ENCODE measurements around the gene PLD4.
"Not testable (repeated sequence)": the region's sequence is repeated elsewhere in the genome, so short reads cannot be mapped to it uniquely, and the experiment has no call there.

Gene PLD4

DNA sequence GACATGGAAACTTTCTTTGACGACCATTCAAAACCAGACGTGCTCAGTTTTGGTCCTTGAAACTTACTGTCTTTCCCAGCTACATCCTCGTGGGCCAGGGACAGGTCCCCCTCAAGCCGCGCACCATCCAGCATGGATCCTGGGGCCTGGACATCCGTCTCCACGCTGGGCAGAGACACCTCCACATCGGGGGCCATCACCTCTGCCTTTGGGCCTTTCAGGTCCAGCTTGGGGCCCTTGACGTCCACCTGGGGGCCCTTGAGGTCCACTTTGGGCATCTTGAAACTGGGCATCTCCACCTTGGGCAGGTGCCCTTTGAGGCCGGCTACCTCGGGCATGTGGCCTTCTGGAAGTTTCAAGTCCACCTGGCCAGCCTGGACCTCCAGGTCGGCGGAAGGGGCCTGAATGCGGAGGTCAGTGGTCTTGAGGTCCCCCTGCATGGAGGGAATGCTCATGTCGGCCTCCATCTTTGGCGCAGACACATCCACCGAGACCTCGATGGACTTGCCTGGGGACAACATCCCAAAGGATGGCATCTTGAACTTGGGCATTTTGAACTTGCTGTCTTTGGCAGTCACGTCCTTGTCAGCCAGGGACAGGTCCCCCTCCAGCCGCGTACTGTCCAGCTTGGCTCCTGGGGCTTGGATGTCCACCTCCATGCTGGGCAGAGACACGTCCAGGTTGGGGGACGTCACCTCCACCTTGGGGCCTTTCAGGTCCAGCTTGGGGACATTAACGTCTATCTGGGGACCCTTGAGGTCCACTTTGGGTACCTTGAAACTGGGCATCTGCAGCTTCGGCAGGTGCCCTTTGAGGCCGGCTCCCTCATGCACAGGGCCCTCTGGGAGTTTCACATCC, 17.1 kb downstream of the PLD4 start:
- H3K36me3 Mint-ChIP-seq (ENCODE audit: low read depth), result no peaks in the 10 kb centered on the region
- H3K4me3 Mint-ChIP-seq, result no peak overlapping the region
- TF ChIP-seq, protein P1, sequence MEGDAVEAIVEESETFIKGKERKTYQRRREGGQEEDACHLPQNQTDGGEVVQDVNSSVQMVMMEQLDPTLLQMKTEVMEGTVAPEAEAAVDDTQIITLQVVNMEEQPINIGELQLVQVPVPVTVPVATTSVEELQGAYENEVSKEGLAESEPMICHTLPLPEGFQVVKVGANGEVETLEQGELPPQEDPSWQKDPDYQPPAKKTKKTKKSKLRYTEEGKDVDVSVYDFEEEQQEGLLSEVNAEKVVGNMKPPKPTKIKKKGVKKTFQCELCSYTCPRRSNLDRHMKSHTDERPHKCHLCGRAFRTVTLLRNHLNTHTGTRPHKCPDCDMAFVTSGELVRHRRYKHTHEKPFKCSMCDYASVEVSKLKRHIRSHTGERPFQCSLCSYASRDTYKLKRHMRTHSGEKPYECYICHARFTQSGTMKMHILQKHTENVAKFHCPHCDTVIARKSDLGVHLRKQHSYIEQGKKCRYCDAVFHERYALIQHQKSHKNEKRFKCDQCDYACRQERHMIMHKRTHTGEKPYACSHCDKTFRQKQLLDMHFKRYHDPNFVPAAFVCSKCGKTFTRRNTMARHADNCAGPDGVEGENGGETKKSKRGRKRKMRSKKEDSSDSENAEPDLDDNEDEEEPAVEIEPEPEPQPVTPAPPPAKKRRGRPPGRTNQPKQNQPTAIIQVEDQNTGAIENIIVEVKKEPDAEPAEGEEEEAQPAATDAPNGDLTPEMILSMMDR (IDR thresholded peaks at IDR 0.05; ENCODE audit: unreplicated experiment in 3 of 3), result no peak
- H3K27ac Mint-ChIP-seq, result no peak overlapping the region
- no peaks in the 10 kb centered on the region for H3K9me3 Mint-ChIP-seq
- peaks cover 30% of the 10 kb centered on the region for H3K27me3 Mint-ChIP-seq (ENCODE audit: low read depth)
- H3K4me1 Mint-ChIP-seq, result no peaks in the 10 kb centered on the region

DNA sequence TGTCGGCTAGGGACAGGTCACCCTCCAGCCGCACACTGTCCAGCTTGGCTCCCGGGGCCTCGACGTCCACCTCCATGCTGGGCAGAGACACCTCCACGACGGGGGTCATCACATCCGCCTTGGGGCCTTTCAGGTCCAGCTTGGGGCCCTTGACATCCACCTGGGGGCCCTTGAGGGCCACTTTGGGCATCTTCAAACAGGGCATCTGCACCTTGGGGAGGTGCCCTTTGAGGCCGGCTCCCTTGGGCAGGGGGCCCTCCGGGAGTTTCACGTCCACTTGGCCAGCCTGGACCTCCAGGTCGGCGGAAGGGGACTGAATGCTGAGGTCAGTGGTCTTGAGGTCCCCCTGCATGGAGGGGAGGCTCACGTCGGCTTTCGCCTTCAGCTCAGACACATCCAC, 17.9 kb downstream of the PLD4 start:
- Mint-ChIP-seq H3K27me3 (ENCODE audit: low read depth) (peaks cover 23% of the 10 kb centered on the region), H3K4me1 (no peaks in the 10 kb centered on the region), H3K36me3 (ENCODE audit: low read depth) (no peaks in the 10 kb centered on the region)

DNA sequence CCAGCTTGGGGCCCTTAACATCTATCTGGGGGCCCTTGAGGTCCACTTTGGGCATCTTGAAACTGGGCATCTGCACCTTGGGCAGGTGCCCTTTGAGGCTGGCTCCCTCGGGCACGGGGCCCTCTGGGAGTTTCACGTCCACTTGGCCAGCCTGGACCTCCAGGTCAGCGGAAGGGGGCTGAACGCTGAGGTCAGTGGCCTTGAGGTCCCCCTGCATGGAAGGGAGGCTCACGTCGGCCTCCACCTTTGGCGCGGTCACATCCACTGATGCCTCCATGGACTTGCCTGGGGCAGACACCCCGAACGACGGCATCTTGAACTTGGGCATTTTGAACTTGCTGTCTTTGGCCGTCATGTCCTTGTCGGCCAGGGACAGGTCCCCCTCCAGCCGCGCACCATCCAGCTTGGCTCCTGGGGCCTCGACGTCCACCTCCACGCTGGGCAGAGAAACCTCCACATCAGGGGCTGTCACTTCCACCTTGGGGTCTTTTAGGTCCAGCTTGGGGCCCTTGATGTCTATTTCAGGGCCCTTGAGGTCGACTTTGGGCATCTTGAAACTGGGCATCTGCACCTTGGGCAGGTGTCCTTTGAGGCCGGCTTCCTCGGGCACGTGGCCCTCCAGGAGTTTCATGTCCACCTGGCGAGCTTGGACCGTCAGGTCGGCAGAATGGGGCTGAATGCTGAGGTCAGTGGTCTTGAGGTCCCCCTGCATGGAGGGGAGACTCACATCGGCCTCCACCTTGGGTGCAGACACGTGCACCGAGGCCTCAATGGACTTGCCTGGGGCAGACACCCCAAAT, 18.7 kb downstream of the PLD4 start:
- not testable (repeated sequence) for H3K9me3 Mint-ChIP-seq; H3K4me3 Mint-ChIP-seq; H3K4me1 Mint-ChIP-seq; H3K36me3 Mint-ChIP-seq (ENCODE audit: low read depth); H3K27ac Mint-ChIP-seq
- H3K27me3 Mint-ChIP-seq (ENCODE audit: low read depth), result peaks cover 15% of the 10 kb centered on the region

More for the DNA sequence above, 17.9 kb downstream of the PLD4 start:
- TF ChIP-seq, protein P1 (IDR thresholded peaks at IDR 0.05; ENCODE audit: unreplicated experiment in 3 of 3), result no peak
- no peaks in the 10 kb centered on the region for H3K9me3 Mint-ChIP-seq
- no peak overlapping the region for H3K4me3 Mint-ChIP-seq
- H3K27ac Mint-ChIP-seq, result no peak overlapping the region

DNA sequence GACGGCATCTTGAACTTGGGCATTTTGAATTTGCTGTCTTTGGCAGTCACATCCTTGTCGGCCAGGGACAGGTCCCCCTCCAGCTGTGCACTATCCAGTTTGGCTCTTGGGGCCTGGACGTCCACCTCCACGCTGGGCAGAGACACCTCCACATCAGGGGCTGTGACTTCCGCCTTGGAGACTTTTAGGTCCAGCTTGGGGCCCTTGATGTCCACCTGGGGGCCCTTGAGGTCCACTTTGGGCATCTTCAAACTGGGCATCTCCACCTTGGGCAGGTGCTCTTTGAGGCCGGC, 19.3 kb downstream of the PLD4 start:
- not testable (repeated sequence) for H3K4me3 Mint-ChIP-seq; H3K36me3 Mint-ChIP-seq (ENCODE audit: low read depth)

DNA sequence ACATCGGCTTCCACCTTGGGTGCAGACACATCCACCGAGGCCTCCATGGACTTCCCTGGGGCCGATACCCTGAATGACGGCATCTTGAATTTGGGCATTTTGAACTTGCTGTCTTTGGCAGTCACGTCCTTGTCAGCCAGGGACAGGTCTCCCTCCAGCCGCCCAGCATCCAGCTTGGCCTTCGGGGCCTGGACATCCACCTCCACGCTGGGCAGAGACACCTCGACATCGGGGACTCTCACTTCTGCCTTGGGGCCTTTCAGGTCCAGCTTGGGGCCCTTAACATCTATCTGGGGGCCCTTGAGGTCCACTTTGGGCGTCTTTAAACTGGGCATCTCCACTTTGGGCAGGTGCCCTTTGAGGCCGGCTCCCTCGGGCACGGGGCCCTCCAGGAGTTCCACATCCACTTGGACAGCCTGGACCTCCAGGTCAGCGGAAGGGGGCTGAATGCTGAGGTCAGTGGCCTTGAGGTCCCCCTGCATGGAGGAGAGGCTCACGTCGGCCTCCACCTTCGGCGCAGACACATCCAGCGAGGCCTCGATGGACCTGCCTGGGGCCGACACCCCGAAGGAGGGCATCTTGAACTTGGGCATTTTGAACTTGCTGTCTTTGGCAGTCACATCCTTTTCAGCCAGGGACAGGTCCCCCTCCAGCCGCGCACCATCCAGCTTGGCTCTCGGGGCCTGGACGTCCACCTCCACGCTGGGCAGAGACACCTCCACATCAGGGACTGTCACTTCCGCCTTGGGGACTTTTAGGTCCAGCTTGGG, 19.9 kb downstream of the PLD4 start:
- not testable (repeated sequence) for H3K27me3 Mint-ChIP-seq (ENCODE audit: low read depth); H3K27ac Mint-ChIP-seq; H3K4me3 Mint-ChIP-seq; H3K36me3 Mint-ChIP-seq (ENCODE audit: low read depth); H3K4me1 Mint-ChIP-seq; H3K9me3 Mint-ChIP-seq

More for the DNA sequence above, 19.3 kb downstream of the PLD4 start:
- H3K4me1 Mint-ChIP-seq, H3K9me3 Mint-ChIP-seq, H3K27ac Mint-ChIP-seq: not testable (repeated sequence)
- H3K27me3 Mint-ChIP-seq (ENCODE audit: low read depth), result peaks cover 13% of the 10 kb centered on the region

DNA sequence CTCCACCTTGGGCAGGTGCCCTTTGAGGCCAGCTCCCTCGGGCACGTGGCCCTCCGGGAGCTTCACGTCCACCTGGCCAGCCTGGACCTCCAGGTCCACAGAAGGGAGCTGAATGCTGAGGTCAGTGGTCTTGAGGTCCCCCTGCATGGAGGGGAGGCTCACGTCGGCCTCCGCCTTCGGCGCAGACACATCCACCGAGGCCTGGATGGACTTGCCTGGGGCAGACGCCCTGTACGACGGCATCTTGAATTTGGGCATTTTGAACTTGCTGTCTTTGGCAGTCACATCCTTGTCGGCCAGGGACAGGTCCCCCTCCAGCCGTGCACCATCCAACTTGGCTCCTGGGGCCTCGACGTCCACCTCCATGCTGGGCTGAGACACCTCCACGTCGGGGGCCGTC, 20.6 kb downstream of the PLD4 start:
- not testable (repeated sequence) for H3K4me3 Mint-ChIP-seq; H3K27me3 Mint-ChIP-seq (ENCODE audit: low read depth); H3K4me1 Mint-ChIP-seq; H3K9me3 Mint-ChIP-seq; H3K27ac Mint-ChIP-seq; H3K36me3 Mint-ChIP-seq (ENCODE audit: low read depth)

DNA sequence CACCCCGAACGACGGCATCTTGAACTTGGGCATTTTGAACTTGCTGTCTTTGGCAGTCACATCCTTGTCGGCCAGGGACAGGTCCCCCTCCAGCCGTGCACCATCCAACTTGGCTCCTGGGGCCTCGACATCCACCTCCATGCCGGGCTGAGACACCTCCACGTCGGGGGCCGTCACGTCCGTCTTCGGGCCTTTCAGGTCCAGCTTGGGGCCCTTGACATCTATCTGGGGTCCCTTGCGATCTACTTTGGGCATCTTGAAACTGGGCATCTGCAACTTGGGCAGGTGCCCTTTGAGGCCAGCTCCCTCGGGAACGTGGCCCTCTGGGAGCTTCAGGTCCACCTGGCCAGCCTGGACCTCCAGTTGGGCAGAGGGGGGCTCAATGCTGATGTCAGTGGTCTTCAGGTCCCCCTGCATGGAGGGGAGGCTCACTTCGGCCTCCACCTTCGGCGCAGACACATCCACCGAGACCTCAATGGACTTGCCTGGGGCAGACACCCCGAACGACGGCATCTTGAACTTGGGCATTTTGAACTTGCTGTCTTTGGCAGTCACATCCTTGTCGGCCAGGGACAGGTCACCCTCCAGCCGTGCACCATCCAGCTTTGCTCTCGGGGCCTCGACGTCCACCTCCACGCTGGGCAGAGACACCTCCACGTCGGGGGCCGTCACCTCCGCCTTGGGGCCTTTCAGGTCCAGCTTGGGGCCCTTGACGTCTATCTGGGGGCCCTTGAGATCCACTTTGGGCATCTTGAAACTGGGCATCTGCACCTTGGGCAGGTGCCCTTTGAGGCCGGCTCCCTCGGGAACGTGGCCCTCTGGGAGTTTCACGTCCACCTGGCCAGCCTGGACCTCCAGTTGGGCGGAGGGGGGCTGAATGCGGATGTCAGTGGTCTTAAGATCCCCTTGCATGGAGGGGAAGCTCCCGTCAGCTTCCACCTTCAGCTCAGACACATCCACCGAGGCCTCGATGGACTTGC, 21.6 kb downstream of the PLD4 start:
- H3K4me3 Mint-ChIP-seq; H3K27me3 Mint-ChIP-seq (ENCODE audit: low read depth); H3K36me3 Mint-ChIP-seq (ENCODE audit: low read depth); H3K9me3 Mint-ChIP-seq; H3K27ac Mint-ChIP-seq; H3K4me1 Mint-ChIP-seq: not testable (repeated sequence)

DNA sequence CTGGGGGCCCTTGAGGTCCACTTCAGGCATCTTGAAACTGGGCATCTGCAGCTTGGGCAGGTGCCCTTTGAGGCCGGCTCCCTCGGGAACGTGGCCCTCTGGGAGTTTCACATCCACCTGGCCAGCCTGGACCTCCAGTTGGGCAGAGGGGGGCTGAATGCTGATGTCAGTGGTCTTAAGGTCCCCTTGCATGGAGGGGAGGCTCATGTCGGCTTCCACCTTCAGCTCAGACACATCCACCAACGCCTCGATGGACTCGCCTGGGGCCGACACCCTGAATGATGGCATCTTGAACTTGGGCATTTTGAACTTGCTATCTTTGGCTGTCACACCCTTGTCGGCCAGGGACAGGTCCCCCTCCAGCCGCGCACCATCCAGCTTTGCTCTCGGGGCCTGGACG, 22.5 kb downstream of the PLD4 start:
- not testable (repeated sequence) for H3K36me3 Mint-ChIP-seq (ENCODE audit: low read depth); H3K27me3 Mint-ChIP-seq (ENCODE audit: low read depth); H3K4me1 Mint-ChIP-seq; H3K9me3 Mint-ChIP-seq; H3K4me3 Mint-ChIP-seq; H3K27ac Mint-ChIP-seq

DNA sequence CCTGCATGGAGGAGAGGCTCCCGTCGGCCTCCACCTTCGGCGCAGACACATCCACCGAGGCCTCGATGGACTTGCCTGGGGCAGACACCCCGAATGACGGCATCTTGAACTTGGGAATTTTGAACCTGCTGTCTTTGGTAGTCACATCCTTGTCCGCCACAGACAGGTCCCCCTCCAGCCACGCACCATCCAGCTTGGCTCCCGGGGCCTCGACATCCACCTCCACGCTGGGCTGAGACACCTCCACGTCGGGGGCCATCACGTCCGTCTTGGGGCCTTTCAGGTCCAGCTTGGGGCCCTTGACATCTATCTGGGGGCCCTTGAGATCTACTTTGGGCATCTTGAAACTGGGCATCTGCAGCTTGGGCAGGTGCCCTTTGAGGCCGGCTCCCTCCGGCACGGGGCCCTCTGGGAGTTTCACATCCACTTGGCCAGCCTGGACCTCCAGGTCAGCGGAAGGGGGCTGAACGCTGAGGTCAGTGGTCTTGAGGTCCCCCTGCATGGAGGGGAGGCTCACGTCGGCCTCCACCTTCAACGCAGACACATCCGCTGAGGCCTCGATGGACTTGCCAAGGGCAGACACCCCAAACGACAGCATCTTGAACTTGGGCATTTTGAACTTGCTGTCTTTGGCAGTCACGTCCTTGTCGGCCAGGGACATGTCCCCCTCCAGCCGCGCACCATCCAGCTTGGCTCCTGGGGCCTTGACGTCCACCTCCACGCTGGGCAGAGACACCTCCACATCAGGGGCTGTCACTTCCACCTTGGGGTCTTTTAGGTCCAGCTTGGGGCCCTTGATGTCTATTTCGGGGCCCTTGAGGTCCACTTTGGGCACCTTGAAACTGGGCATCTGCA, 23.4 kb downstream of the PLD4 start:
- not testable (repeated sequence) for H3K4me1 Mint-ChIP-seq; H3K36me3 Mint-ChIP-seq (ENCODE audit: low read depth); H3K4me3 Mint-ChIP-seq; H3K27me3 Mint-ChIP-seq (ENCODE audit: low read depth); H3K9me3 Mint-ChIP-seq; H3K27ac Mint-ChIP-seq
